Stomach (tissue), 19 donors: ENCODE data around the gene MCUB. TPM values are rescaled to one million over a fixed set of nuclear protein-coding genes. Genes with fewer than 3 reads are reported as not detected.
A peak's percentile ranks its signal among the peaks of the same experiment; 100 is the strongest.
"Not testable (repeated sequence)": the region's sequence is repeated elsewhere in the genome, so short reads cannot be mapped to it uniquely, and the experiment has no call there.

ENCODE experiments used
- DNase-seq, 2 donors: peaks; one replicate each; pipeline versions ENCODE4 v3.0.0 to v3.0.0-alpha.2; 2013 to 2019
- H3K27ac ChIP-seq, 5 donors: fragments of 200-600 bp in 4 of 5; sonication (generic) in 4 of 5; one replicate each; pipeline ENCODE4 v1.5.1; 2013 to 2019; ENCODE audit warnings: mild to moderate bottlenecking in 1 of 5, moderate library complexity in 1 of 5
- H3K27me3 ChIP-seq, 3 donors: fragments of 200-600 bp; sonication (generic); one replicate each; pipeline ENCODE4 v1.5.1; 2017 to 2019; ENCODE audit warnings: mixed run types in 1 of 3
- H3K36me3 ChIP-seq, 4 donors: fragments of 200-600 bp; sonication (generic); 1 replicate in 3 of 4; 2 replicates in 1 of 4; pipeline ENCODE4 v1.5.1; 2016 to 2019
- H3K4me1 ChIP-seq, 4 donors: fragments of 200-600 bp; sonication (generic); one replicate each; pipeline ENCODE4 v1.5.1; 2016 to 2019
- H3K4me3 ChIP-seq, 4 donors: fragments of 200-600 bp; sonication (generic) in 3 of 4; one replicate each; pipeline ENCODE4 v1.5.1; 2016 to 2019; ENCODE audit warnings: mild to moderate bottlenecking in 1 of 4
- H3K9me3 ChIP-seq, 4 donors: fragments of 200-600 bp; sonication (generic); one replicate each; pipeline ENCODE4 v1.5.1; 2016 to 2019
- CTCF ChIP-seq, 7 experiments: fragments of 450-650 bp in 4 of 7; fragments of 200-600 bp in 3 of 7; sonication (generic) in 3 of 7; IDR thresholded peaks; one replicate each; pipeline ENCODE4 v1.5.1; 2016 to 2019; ENCODE audit warnings: antibody characterized with exemption in 7 of 7, control low read depth in 2 of 7, mild to moderate bottlenecking in 1 of 7
- EP300 ChIP-seq: sonication (generic); formaldehyde crosslinking; IDR thresholded peaks from one replicate; pipeline ENCODE4 v1.6.1; 2017; ENCODE audit warnings: antibody characterized with exemption
- POLR2A ChIP-seq, 4 donors: fragments of 450-650 bp; IDR thresholded peaks; one replicate each; pipeline ENCODE4 v1.6.1; 2016; ENCODE audit warnings: antibody characterized with exemption in 4 of 4, control low read depth in 2 of 4, mild to moderate bottlenecking in 1 of 4, moderate library complexity in 1 of 4
- POLR2AphosphoS5 ChIP-seq, 3 donors: sonication (generic); formaldehyde crosslinking; IDR thresholded peaks; one replicate each; pipeline ENCODE4 v1.6.1; 2016; ENCODE audit warnings: antibody characterized with exemption in 3 of 3
- WGBS, 5 donors: extraction: QIAGEN DNeasy Blood & Tissue Kit in 3 of 5; methylation state at CpG; one replicate each; pipeline versions ENCODE4 v1.1.5 to v1.1.7; 2013 to 2018; 5-methylcytosine and 5-hydroxymethylcytosine counted together
- intact Hi-C: fragments of 100-400 bp; cut with DNase I; formaldehyde crosslinking; loops from one replicate; pipeline ENCODE4 v1.15.1; 2023; ENCODE audit warnings: low total_unique reads
- long read RNA-seq, 10 donors: transcript quantifications; one replicate each; lab custom pipeline, GENCODE V29; 2026
- polyA plus RNA-seq, 3 donors: library from polyadenylated mRNA; stranded (reverse); fragments of 200-250 nt; gene quantifications; one replicate each; pipeline ENCODE4 v1.2.3, GENCODE V29; 2013
- total RNA-seq, 5 donors: library from RNA; depleted of rRNA; stranded (reverse); fragments of >200 nt; gene quantifications; one replicate each; pipeline versions ENCODE4 v1.1.0 to v1.2.3, GENCODE V29; 2014 to 2016
- donor health status: healthy with polysubstance abuse.
- donor health status: Bipolar disorder and iron deficiency.
- donor health status: healthy.

MCUB gene
- total RNA-seq (10 to 100 TPM in 3 of 5 donors, 1 to 10 TPM in 1, under 1 TPM in 1; 0.89 to 37.4 (median 12.3) TPM), polyA plus RNA-seq (1 to 10 TPM; 4.2 to 7.9 (median 5.2) TPM)
- long read RNA-seq, donor 1, partial matches to known transcripts: 0 of 13 reads
- long read RNA-seq, donor 1, other reads (novel, unspliced or antisense): 11 of 13 reads
- long read RNA-seq, donor 2, partial matches to known transcripts: 17 of 39 reads
- long read RNA-seq, donor 2, other reads (novel, unspliced or antisense): 22 of 39 reads
- long read RNA-seq, donor 3, partial matches to known transcripts: 0 of 8 reads
- long read RNA-seq, donor 3, other reads (novel, unspliced or antisense): 6 of 8 reads
- long read RNA-seq, donor 4: 0 reads
- long read RNA-seq, donor 5, partial matches to known transcripts: 0 of 15 reads
- long read RNA-seq, donor 5, other reads (novel, unspliced or antisense): 13 of 15 reads
- long read RNA-seq, donor 6, partial matches to known transcripts: 34 of 94 reads
- long read RNA-seq, donor 6, other reads (novel, unspliced or antisense): 57 of 94 reads
- long read RNA-seq, donor 7, transcript MCUB-201 (8 exons, 2,278 nt): major isoform, 5 of 5 reads
- long read RNA-seq, donor 7, partial matches to known transcripts: 0 of 5 reads
- long read RNA-seq, donor 7, other reads (novel, unspliced or antisense): 0 of 5 reads
- long read RNA-seq, donor 8, partial matches to known transcripts: 0 of 3 reads
- long read RNA-seq, donor 8, other reads (novel, unspliced or antisense): 0 of 3 reads
- long read RNA-seq, donor 9, partial matches to known transcripts: 43 of 45 reads
- long read RNA-seq, donor 9, other reads (novel, unspliced or antisense): 0 of 45 reads
- long read RNA-seq, donor 10: 0 reads

GRCh38 chr4:109559983-109560686, at the start of gene MCUB:
MCUB (plus strand) TSS chr4:109560246; CDS start chr4:109560338, 92 bp downstream.
- no peaks in the 10 kb centered on the region for H3K27me3 ChIP-seq
- H3K9me3 ChIP-seq: peaks cover 0 to 4% (median 0%) of the 10 kb centered on the region in 4 donors
- peak; percentile 79 to 96 for DNase-seq
- H3K27ac ChIP-seq: peak within 1 kb of the TSS; percentile 79 to 91 (median 84)
- H3K4me1 ChIP-seq: peaks cover 0 to 25% (median 20%) of the 10 kb centered on the region in 4 donors
- H3K36me3 ChIP-seq: no peaks in the 10 kb centered on the region
- peak within 1 kb of the TSS; percentile 56 to 91 (median 74) for H3K4me3 ChIP-seq
- TF ChIP-seq CTCF (IDR thresholded peaks at IDR 0.05) (no peak), POLR2AphosphoS5 (IDR thresholded peaks at IDR 0.05) (peak; percentile 45 to 73 (median 68))
- intact Hi-C loops: no loop called here
- 0 to 1% (median 1%) methylated on average over 32 to 73 of the region's 73 CpGs for WGBS, 5 donors

- H3K27ac ChIP-seq: no peak overlapping the region
- H3K4me1 ChIP-seq: peaks cover 0 to 6% (median 0%) of the 10 kb centered on the region in 4 donors
- TF ChIP-seq POLR2AphosphoS5 (IDR thresholded peaks at IDR 0.05) (no peak), CTCF (IDR thresholded peaks at IDR 0.05) (no peak), POLR2A (IDR thresholded peaks at IDR 0.05) (no peak), EP300 (no peak)
- no peak for DNase-seq
- no peak overlapping the region for H3K4me3 ChIP-seq
- H3K9me3 ChIP-seq: no peaks in the 10 kb centered on the region
- intact Hi-C loops: no loop called here
- no peaks in the 10 kb centered on the region for H3K27me3 ChIP-seq
- H3K36me3 ChIP-seq: peaks cover 14 to 98% (median 90%) of the 10 kb centered on the region in 4 donors
- WGBS, 5 donors: 25 to 64% (median 41%) methylated on average over 2 of the region's 2 CpGs
Measured at GRCh38 chr4:109510687-109511086, 49.4 kb upstream of the MCUB start.

- Histone ChIP-seq H3K9me3 (no peaks in the 10 kb centered on the region), H3K27ac (no peak overlapping the region), H3K27me3 (no peaks in the 10 kb centered on the region), H3K4me3 (no peak overlapping the region), H3K4me1 (peaks cover 0 to 6% (median 0%) of the 10 kb centered on the region in 4 donors), H3K36me3 (peaks cover 14 to 98% (median 89%) of the 10 kb centered on the region in 4 donors)
- intact Hi-C loops: no loop called here
- DNase-seq: no peak
- WGBS, 5 donors: 35 to 58% (median 38%) methylated on average over 2 of the region's 2 CpGs
- no peak for TF ChIP-seq CTCF (IDR thresholded peaks at IDR 0.05)
- TF ChIP-seq POLR2AphosphoS5 (IDR thresholded peaks at IDR 0.05): no peak
- TF ChIP-seq EP300: no peak
- no peak for TF ChIP-seq POLR2A (IDR thresholded peaks at IDR 0.05)
Measured at GRCh38 chr4:109511414-109511813, 48.6 kb upstream of the MCUB start.

GRCh38 chr4:109513368-109513767, 46.7 kb upstream of the MCUB start:
- H3K27ac ChIP-seq, H3K4me3 ChIP-seq, H3K9me3 ChIP-seq, intact Hi-C loops, H3K4me1 ChIP-seq, DNase-seq, H3K27me3 ChIP-seq: not testable (repeated sequence)
- whole genome bisulfite sequencing, 5 donors: 87 to 91% (median 87%) methylated on average over 12 of the region's 12 CpGs
- peaks cover 11 to 98% (median 89%) of the 10 kb centered on the region in 4 donors for H3K36me3 ChIP-seq
